Urinary bladder (tissue), 4 donors: ENCODE data around the gene CASS4. TPM values are rescaled to one million over a fixed set of nuclear protein-coding genes. Genes with fewer than 3 reads are reported as not detected.

Source experiments
- DNase-seq: peaks from one replicate; pipeline ENCODE4 v3.0.0-alpha.2; 2015; ENCODE audit errors: extremely low spot score
- H3K27ac ChIP-seq: one replicate; pipeline ENCODE4 v1.5.1; 2013; ENCODE audit warnings: low read depth, mild to moderate bottlenecking, moderate library complexity
- H3K36me3 ChIP-seq: one replicate; pipeline ENCODE4 v1.6.1; 2013; ENCODE audit warnings: mild to moderate bottlenecking, moderate library complexity; ENCODE audit not compliant: insufficient read depth
- H3K4me1 ChIP-seq: one replicate; pipeline ENCODE4 v1.6.1; 2013; ENCODE audit warnings: mild to moderate bottlenecking, moderate library complexity; ENCODE audit not compliant: insufficient read depth
- H3K4me3 ChIP-seq: one replicate; pipeline ENCODE4 v1.5.1; 2013; ENCODE audit warnings: low read depth, low read length
- WGBS: extraction: QIAGEN DNeasy Blood & Tissue Kit; methylation state at CpG from one replicate; pipeline ENCODE4 v1.1.7; 2013; 5-methylcytosine and 5-hydroxymethylcytosine counted together
- polyA plus RNA-seq: library from polyadenylated mRNA; stranded (reverse); fragments of 200-250 nt; gene quantifications from one replicate; pipeline ENCODE4 v1.2.3, GENCODE V29; 2013
- total RNA-seq: library from RNA; depleted of rRNA; stranded (reverse); fragments of >200 nt; gene quantifications from one replicate; pipeline ENCODE4 v1.2.3, GENCODE V29; 2014
- donor health status: healthy with polysubstance abuse.
- donor health status: healthy.

CASS4 gene
- total and polyA plus RNA-seq, 2 donors: 1.1 to 1.9 TPM

- H3K27ac ChIP-seq: no peak overlapping the region
- H3K4me1 ChIP-seq: no peaks in the 10 kb centered on the region
- no peak overlapping the region for H3K4me3 ChIP-seq
- WGBS: 28% methylated on average over 3 of the region's 3 CpGs
- no peak for DNase-seq
- no peaks in the 10 kb centered on the region for H3K36me3 ChIP-seq
Observed at GRCh38 chr20:56433221-56433879, 21.3 kb downstream of the CASS4 start.

- DNase-seq: no peak
- H3K4me3 ChIP-seq: no peak overlapping the region
- no peaks in the 10 kb centered on the region for H3K36me3 ChIP-seq
- H3K4me1 ChIP-seq: no peaks in the 10 kb centered on the region
- 25% methylated on average over 6 of the region's 6 CpGs for whole genome bisulfite sequencing
- no peak overlapping the region for H3K27ac ChIP-seq
Observed at GRCh38 chr20:56433880-56434255, 21.8 kb downstream of the CASS4 start.

GRCh38 chr20:56437196-56437960, 25.3 kb downstream of the CASS4 start:
- Histone ChIP-seq H3K36me3 (no peaks in the 10 kb centered on the region), H3K4me3 (no peak overlapping the region), H3K4me1 (no peaks in the 10 kb centered on the region), H3K27ac (no peak overlapping the region)
- 88% methylated on average over 20 of the region's 20 CpGs for WGBS
- DNase-seq: no peak

- Histone ChIP-seq H3K4me3 (no peak overlapping the region), H3K36me3 (no peaks in the 10 kb centered on the region), H3K27ac (no peak overlapping the region), H3K4me1 (no peaks in the 10 kb centered on the region)
- DNase-seq: no peak
- WGBS: 77% methylated on average over 4 of the region's 4 CpGs
Observed at GRCh38 chr20:56438284-56438683, 26.2 kb downstream of the CASS4 start.

- no peak overlapping the region for H3K4me3 ChIP-seq
- H3K36me3 ChIP-seq: no peaks in the 10 kb centered on the region
- H3K27ac ChIP-seq: no peak overlapping the region
- DNase-seq: no peak
- WGBS: 28% methylated on average over 5 of the region's 5 CpGs
- H3K4me1 ChIP-seq: no peaks in the 10 kb centered on the region
Observed at GRCh38 chr20:56439771-56440291, 27.8 kb downstream of the CASS4 start.

GRCh38 chr20:56440346-56441007, 28.4 kb downstream of the CASS4 start:
- H3K4me3 ChIP-seq: no peak overlapping the region
- H3K36me3 ChIP-seq: no peaks in the 10 kb centered on the region
- no peak for DNase-seq
- 79% methylated on average over 4 of the region's 4 CpGs for WGBS
- H3K27ac ChIP-seq: no peak overlapping the region
- no peaks in the 10 kb centered on the region for H3K4me1 ChIP-seq

GRCh38 chr20:56442389-56443365, 30.6 kb downstream of the CASS4 start:
- WGBS: 91% methylated on average over 17 of the region's 17 CpGs
- no peak for DNase-seq
- Histone ChIP-seq H3K4me1 (no peaks in the 10 kb centered on the region), H3K4me3 (no peak overlapping the region), H3K27ac (no peak overlapping the region), H3K36me3 (no peaks in the 10 kb centered on the region)

- Histone ChIP-seq H3K4me3 (no peak overlapping the region), H3K27ac (no peak overlapping the region), H3K36me3 (no peaks in the 10 kb centered on the region), H3K4me1 (no peaks in the 10 kb centered on the region)
- DNase-seq: no peak
- WGBS: 53% methylated on average over 27 of the region's 27 CpGs
Observed at GRCh38 chr20:56443654-56444540, 31.8 kb downstream of the CASS4 start.

- no peak overlapping the region for H3K4me3 ChIP-seq
- no peaks in the 10 kb centered on the region for H3K36me3 ChIP-seq
- 94% methylated on average over 3 of the region's 3 CpGs for WGBS
- H3K4me1 ChIP-seq: no peaks in the 10 kb centered on the region
- DNase-seq: no peak
- H3K27ac ChIP-seq: no peak overlapping the region
Observed at GRCh38 chr20:56445130-56445529, 33.1 kb downstream of the CASS4 start.

- Histone ChIP-seq H3K36me3 (no peaks in the 10 kb centered on the region), H3K27ac (no peak overlapping the region), H3K4me3 (no peak overlapping the region), H3K4me1 (no peaks in the 10 kb centered on the region)
- WGBS: 93% methylated on average over 16 of the region's 16 CpGs
- DNase-seq: no peak
Observed at GRCh38 chr20:56445540-56445939, 33.5 kb downstream of the CASS4 start.

GRCh38 chr20:56447227-56447626, 35.2 kb downstream of the CASS4 start:
- H3K4me3 ChIP-seq: no peak overlapping the region
- H3K36me3 ChIP-seq: no peaks in the 10 kb centered on the region
- no peak for DNase-seq

GRCh38 chr20:56449459-56449858, 37.4 kb downstream of the CASS4 start:
- WGBS: 92% methylated on average over 5 of the region's 5 CpGs
- H3K27ac ChIP-seq: no peak overlapping the region
- no peaks in the 10 kb centered on the region for H3K36me3 ChIP-seq
- no peak for DNase-seq
- H3K4me3 ChIP-seq: no peak overlapping the region
- H3K4me1 ChIP-seq: no peaks in the 10 kb centered on the region

More at GRCh38 chr20:56447227-56447626, 35.2 kb downstream of the CASS4 start:
- no peaks in the 10 kb centered on the region for H3K4me1 ChIP-seq
- H3K27ac ChIP-seq: no peak overlapping the region
